NCI-H2227 (cell line): ENCODE data around the gene PLCD3.

Experiments used
- DNase-seq: peaks from one replicate; lab custom pipeline; 2025; ENCODE audit not compliant: unreplicated experiment; lab: John Stamatoyannopoulos, UW

Gene PLCD3

DNA sequence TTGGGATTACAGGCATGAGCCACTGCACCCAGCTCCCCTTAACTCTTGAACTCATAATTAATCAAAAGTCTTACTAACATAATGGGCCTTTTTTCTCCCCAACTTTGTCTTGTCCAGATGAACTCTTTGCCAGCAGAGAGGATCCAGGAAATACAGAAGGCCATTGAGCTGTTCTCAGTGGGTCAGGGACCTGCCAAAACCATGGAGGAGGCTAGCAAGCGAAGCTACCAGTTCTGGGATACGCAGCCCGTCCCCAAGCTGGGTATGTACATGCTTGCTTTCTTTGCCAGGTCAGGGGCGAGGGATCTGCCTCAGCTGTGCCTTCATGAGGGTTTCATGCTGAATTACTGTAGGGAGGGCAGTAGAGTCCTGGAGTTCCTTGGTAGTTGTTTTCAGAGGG, 45.9 kb downstream of the PLCD3 start:
- no peak for DNase-seq

DNA sequence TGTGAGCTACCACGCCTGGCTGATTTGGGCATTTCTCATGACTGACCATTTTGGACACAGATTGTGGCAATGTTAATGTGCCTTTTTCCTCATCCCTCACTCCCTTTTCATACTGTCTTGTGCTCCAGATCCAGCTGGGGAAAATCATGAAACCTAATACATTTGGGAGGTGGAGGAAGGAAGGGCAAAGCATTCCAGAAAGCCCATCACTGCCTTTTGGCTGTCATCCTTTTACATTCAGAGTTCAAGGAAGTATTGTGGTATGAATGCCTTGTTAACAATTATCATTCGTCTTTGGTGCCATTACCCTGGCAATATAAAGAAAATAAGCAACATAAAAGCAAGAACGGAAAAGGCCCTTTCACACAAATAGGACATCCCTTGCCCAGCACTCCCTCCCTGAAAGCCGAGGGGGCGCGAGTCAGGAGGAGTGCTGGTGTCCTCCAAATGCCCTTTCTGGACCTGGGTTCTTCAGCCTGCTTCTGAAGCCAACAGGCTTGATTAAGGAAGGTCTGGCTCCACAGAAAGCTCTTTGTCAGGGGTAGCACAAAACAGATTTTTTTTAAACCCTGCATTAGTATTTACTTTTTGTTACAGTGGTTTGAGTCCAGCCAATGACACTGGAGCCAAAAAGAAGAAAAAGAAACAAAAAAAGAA, 51.1 kb downstream of the PLCD3 start:
- DNase-seq, result no peak

DNA sequence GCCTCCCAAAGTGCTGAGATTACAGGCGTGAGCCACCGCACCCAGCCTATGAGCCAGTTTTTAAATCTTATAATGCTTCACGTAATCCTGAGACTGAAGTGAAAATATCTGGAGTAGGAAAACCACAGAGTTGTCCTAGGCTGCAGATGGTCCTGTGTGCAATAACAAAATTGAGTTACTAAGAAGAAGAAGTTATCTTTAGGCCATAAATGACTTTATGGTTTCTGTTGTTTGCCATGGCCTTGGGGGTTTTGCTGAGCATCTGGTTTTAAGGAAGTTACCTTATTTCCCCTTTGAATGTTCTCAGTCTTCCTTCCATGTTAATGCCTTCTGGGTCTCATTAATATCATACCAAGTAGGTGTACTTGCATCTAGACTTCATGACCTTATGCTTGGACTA, 54.7 kb downstream of the PLCD3 start:
- DNase-seq, result no peak

DNA sequence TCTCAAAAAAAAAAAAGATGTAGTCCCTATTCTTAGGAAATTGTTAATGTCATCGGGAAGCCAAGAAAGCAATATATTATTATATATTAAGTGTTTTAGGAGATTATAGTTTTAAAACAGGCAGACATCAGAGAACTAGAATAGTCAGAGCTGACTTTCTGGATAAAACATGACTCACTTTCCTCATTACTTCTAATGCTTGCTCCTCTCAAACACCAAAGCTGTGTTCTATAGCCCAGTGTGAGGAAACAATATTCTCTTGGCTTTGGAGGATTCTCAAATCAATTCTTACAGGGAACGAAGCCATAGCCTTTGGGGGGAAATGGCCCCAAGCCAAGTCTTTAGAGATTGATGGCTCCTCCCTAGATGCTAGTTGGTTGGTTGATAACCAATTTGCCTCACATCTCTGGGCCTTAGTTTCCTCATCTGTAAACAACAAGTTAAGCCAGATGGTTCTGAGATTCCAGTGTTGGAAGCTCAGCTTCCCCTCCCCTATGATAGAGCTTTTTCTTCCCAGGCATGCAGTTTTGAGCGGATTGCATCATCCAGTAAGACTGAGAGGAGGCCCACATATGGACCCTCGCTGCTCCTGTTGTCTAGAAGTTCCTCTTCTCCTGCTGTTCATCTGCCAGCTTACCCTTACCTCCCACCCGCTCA, 58.8 kb downstream of the PLCD3 start:
- DNase-seq, result no peak

DNA sequence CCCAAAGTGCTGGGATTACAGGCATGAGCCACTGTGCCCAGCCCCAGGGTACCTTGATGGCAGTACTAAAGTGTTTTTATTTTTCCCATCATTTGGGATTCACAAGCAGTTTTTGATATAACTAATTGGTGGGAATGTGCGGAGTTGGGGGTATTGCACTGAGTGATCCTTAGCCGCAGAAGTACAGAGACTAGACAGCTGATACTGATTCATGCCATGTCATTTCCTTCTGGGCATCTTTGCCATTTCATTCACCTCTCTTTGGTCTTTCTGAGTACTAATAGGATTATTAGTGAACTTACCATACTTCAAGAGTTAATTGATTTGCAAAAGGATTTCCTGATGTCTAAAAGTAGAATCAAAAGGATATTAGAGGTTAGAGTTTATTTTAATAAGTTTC, 61.5 kb downstream of the PLCD3 start:
- no peak for DNase-seq

DNA sequence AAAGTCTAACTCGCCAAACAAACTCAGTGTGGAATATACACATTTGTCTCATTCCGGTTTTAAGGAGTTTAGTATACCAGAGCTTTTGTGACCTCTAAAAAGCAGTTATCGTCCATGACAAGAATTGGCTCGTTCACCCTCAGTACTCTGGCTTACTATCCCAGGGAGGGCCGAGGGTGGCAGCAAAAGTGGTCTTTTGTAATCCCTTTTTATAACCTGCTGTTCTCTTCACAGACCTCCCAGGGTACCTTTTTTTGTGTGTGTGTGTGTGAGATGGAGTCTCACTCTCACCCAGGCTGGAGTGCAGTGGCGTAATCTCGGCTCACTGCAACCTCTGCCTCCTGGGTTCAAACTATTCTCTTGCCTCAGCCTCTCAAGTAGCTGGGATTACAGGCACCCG, 62.3 kb downstream of the PLCD3 start:
- no peak for DNase-seq

DNA sequence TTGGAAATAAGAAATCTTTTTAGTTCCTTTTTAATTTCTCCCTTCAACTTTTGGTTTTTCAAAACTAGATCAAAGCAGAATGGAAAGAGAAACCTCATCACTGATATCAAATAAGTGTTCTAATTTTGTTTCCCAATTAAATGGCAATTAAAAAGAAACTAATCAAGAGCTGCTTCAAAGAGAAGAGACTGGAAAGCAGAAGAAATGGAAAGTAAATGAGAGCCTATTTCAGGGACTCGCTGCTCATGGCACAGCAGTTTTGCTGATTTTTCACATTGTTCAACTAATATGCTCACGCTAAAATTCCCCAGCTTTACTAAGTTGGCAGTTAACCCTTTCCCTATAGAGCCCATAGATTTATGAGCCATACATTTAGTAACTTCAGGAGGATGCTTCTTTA, 64.7 kb downstream of the PLCD3 start:
- no peak for DNase-seq

DNA sequence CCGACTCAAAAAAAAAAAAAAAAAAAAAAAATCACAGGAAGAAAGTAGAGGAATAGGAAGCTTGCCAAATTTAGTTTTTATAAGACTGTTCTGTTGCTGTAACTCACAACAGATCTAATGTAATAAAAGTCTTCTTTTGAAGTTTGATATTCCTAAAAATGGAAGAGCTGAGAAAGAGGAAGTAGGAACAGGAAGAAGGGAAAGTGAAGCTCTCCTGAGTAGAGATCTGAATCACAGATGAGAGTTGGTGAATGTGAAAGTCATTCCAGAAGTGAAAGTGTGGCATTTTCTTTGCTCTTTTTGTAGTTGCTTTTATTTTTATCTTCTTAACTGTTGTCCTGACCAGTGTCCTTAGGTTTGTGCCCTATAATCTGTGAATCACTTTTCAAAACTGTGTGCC, 69.1 kb downstream of the PLCD3 start:
- DNase-seq, result no peak

DNA sequence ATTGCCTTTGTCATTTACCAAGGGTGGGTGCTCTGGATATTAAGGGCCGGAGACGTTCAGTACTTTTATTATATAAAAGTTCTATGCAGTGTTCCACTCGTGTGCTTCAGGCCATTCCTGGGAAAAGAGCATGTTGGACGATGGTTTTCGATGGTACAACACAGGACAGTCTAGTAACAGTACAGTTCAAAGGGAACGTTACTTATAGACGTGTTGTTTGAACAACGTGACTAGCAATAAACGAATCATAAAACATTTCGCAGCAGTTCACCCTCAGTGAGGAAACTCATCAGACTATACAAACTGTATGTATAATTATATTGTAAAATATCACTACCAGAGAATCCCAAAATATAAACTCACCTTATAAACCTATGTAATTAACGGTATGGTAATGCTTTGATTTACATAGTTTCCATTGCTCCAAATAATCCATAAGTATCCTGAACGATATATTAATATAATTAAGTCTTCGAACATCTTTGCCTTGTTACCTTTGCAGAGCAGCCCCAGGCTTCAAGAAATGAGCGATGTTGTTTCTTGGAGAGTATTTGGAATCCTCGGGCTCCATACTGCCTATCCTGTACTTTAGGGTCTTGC, 70.6 kb downstream of the PLCD3 start:
- DNase-seq, result no peak

DNA sequence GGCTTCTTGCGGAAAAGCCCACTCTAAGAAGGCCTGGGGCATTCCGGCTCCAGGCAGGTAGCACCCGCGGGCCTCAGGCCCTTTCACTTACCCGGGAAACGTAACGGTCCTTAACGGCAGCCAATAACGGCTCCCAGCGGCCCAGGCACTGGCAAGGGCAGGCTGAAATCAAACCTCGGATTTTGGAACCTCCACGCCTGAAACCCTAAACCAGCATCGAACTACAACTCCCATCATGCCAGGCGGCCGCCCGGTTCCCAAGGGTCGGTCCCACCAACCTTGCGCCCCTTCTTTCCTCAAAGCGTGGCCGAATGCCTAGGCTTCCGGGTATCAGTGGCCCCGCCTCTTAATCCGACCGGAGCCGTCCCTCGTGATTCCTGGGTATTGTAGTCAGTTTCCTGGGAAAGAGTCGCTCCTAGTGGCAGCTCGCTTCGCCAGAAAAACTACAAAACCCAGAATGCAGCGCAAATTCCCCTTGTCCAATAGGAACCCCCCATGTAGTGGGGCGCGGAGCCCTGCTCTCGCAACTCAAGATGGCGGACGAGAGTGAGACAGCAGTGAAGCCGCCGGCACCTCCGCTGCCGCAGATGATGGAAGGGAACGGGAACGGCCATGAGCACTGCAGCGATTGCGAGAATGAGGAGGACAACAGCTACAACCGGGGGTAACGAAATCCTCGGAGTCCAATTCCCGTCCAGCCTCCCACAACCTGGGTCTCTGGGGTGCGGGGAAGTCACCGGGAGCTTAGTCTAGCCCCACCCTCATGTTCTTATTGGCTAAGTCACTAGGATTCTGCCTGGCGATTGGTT, 71.3 kb downstream of the PLCD3 start, which contains the start of gene NMT1:
NMT1 (plus strand) TSS at position 521 of the 809 bp plus-strand sequence; CDS start at position 534, 13 bp downstream.
- DNase-seq, result peak; percentile 99

DNA sequence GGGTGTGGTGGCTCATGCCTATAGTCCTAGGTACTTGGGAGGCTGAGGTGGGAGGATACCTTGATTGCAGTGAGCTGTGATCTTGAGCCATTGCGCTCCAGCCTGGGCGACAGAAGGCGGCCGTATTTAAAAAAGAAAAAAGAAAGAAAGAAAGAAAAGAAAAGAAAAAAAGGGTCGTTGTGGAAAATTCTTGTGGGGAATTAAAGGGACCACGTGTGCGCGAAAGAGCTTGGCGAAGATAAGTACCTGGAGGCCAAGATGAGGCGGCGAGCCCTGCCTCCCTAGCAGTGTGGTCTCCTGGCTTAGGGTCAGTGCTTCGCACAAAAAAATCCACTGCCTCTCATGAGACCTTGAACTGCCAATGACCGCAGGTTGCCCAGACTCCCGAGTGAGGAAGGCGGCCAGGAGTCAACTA, 71.9 kb downstream of the PLCD3 start:
- no peak for DNase-seq
